HG03097 (cell line): ENCODE results near the gene TXLNA.

Experiments used
- ATAC-seq: cut with Tn5 transposase; IDR thresholded peaks from one replicate; pipeline ENCODE4 v1.9.1; 2021; ENCODE audit not compliant: unreplicated experiment, low FRiP score

Gene TXLNA

DNA sequence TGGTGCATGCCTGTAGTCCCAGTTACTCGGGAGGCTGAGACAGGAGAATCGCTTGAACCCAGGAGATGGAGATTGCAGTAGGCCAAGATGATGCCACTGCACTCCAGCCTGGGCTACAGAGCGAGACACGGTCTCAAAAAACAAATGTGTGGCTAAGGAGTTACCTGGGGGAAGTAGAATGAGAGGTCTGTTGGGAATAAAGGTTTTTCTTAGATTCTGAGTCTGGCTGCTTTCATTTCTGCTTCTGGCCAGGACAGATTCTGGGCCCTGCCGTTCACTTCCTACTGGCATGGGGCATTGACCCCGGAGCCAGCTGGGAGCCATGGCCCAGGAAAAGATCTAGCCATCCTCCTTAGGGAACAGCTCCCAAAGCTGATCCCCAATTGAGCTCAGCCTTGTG, 29.0 kb downstream of the TXLNA start:
- no peak for ATAC-seq

GRCh38 chr1:32208891-32209328, 29.4 kb downstream of the TXLNA start, which contains the start of gene DCDC2B:
TSS of gene DCDC2B (plus strand) at chr1:32209089. CDS start at chr1:32209094, 5 bp downstream.
- ATAC-seq, result no peak

DNA sequence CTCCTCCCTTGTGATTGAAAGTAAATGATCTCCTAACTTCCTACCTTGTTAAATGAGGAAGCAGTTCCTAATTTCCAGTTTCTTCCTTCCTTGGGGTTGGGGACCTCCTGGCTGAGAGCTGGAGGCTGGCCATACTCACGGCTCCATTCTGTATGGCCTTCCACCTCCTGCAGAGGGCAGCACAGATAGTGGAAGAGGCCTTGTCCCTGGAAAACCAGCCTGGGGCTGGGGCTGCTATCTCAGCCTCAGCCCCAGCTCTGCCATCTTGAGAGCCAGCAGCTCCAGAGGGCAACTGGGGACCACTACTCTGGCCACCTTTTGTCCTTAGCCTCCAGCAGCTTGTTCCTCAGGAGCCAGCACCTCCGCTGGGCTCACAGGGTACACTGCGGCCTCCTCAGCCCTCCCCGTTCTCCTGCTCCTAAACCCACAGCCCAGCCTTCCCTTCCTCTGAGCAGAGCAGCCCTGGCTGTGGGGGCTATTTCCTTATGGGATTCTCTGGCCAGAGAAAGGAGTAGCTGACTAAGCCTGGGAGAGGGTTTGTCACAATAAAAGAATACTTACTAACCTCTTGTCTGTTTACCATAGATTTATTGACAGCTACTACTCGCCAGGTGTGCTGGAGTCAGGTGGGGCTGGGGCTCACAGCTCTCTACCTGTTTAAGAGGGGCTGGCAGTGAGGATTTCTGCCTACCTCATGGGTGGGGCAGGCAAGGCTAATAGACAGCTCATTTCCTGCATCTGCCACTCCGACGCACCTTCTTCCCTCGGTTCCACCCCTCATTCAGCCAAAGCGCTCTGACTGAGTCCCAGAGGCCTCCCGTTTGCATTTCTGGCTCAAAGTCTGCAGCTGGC, 36.4 kb downstream of the TXLNA start:
- ATAC-seq, result no peak

GRCh38 chr1:32216566-32216965, 37.1 kb downstream of the TXLNA start:
- ATAC-seq, result no peak

DNA sequence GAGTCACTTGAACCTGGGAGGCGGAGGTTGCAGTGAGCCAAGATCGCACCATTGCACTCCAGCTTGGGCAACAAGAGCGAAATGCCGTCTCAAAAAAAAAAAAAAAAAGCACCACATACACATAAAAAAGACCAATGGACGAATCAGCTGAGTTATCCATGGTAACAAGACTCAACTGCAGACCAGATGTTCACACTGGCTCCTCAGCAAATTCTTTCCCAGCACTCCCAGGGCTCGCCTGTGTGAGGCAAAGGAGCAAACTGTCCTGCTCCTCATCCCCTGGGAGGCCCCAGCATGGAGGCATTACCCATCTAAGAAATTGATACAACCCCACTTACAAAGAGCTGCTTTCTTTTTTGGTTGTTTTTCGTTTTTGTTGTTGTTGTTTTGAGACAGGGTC, 39.5 kb downstream of the TXLNA start:
- ATAC-seq, result no peak

- no peak for ATAC-seq
Observed at GRCh38 chr1:32220746-32221580, 41.5 kb downstream of the TXLNA start.

GRCh38 chr1:32221581-32221979, 42.1 kb downstream of the TXLNA start:
- no peak for ATAC-seq

DNA sequence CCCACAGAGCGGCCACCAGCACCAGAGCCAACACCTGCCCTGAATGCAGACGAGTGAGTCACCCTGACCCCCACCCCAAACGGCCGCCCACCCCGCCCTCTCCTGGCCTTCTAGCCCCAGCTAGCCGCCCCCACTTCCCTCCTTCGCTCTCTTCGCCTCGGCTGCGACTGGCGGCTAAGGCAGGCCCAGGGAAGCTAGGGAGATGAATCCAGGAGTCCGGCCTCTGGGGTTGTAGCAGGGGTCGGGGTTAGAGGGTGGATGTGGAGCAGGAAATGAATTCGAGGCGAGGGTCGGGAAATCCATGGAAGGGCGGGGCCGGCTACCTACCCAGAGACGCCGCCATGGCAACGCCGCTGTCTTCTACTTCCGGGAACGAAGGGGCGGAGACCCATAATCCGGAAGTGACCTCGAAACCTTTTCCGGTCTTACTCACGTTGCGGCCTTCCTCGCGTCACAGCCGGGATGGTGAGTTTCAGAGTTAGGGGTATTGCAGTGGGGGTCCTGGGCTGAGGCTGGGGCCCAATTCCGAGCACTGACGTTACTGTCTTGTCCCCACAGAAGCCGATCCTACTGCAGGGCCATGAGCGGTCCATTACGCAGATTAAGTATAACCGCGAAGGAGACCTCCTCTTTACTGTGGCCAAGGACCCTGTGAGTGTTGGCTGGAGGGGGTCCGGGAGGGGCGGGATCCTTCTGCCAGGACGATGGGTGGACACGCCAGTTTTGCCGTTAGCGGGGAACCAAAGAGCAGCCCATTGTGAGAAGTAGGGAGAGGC, 42.7 kb downstream of the TXLNA start, which contains the start of the genes EIF3I and TMEM234:
EIF3I (plus strand) TSS at position 428 of the 776 bp plus-strand sequence; CDS start at position 463, 35 bp downstream.
TMEM234 (minus strand) TSS at position 374 of the 776 bp plus-strand sequence; CDS start at position 343, 31 bp downstream.
- ATAC-seq, result peak; percentile 83

GRCh38 chr1:32223683-32224082, 44.2 kb downstream of the TXLNA start:
- no peak for ATAC-seq

DNA sequence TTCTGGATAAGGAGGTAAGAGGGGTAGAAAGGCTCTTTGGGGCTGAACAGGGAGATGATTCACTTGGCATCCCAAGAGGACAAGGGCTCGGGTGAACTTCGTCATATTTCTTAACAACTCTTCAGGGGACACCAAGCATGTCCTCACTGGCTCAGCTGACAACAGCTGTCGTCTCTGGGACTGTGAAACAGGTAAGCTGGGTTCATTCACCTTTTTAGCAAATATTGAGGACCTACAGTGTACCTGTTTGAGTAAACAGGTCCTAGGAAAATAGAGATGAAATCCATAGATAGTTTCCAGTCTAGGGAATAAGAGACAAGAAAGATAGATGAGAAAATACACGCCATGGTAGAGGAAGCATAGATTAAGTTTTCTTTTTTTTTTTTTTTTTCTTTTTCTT, 44.8 kb downstream of the TXLNA start:
- no peak for ATAC-seq

DNA sequence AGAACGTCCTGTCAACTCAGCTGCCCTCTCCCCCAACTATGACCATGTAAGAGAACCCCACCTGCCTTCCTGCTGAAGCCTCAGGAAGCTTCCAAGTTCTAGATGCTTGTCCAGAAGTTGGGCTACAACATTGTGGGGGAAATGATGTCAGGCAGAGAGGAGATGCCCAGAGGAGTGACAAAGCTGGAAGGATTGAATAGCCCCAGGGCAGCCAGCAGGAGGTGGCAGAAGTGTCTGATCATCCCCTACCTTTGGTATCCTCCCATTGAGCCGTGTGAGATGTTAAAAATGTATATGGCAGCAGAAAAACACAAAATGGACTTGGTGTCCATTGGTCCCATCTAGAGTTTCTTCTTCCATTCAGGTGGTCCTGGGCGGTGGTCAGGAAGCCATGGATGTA, 49.3 kb downstream of the TXLNA start:
- ATAC-seq, result no peak

GRCh38 chr1:32231843-32232432, 52.5 kb downstream of the TXLNA start:
- no peak for ATAC-seq

DNA sequence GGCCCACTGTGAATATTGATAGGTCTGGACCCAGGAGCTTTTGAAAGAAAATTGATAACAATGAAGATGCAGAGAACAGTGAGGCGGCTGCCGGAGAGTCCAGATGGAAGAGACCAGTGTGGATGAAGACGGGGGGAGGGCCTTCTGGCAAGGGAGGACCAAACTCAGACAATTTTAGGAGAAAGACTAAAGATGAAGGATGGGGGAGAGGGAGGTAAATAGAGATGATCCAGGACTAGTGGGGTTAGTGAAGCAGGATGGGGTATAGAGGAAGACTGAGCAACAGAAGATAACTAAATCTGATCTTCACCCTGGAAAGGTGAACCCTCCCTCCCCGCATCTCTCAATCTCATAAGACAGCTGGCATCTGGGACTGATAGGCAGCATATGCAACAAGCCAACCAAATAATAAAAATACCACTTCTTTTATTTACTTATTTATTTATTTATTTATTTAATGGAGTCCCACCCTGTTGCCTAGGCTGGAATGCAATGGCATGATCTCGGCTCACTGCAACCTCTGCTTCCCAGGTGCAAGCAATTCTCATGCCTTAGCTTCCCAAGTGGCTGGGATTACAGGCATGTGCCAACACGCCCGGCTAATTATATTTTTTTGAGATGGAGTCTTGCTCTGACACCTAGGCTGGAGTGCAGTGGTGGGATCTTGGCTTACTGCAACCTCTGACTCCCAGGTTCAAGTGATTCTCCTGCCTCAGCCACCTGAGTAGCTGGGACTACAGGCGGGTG, 53.3 kb downstream of the TXLNA start:
- no peak for ATAC-seq

GRCh38 chr1:32234792-32235191, 55.3 kb downstream of the TXLNA start:
- ATAC-seq, result no peak

- no peak for ATAC-seq
Observed at GRCh38 chr1:32239337-32239736, 59.9 kb downstream of the TXLNA start.

DNA sequence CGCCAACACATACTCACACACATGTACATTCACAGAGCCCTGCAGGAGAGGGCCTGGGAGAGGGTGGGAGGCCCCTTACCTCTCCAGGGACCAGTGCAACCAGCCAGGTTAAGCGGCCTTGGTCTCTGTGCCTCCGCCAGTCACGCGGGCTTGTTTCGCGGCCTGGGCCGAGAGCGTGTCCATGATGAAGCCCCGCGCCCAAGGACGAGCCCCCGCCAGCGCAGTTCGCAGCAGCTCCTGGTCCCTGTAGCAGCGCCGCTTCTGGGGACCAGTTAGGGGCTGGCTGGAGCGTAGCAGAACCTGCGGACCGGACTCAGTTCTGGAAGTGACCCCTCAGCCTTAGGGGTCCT, 60.3 kb downstream of the TXLNA start:
- ATAC-seq, result no peak

- no peak for ATAC-seq
Observed at GRCh38 chr1:32240140-32240951, 60.9 kb downstream of the TXLNA start.

DNA sequence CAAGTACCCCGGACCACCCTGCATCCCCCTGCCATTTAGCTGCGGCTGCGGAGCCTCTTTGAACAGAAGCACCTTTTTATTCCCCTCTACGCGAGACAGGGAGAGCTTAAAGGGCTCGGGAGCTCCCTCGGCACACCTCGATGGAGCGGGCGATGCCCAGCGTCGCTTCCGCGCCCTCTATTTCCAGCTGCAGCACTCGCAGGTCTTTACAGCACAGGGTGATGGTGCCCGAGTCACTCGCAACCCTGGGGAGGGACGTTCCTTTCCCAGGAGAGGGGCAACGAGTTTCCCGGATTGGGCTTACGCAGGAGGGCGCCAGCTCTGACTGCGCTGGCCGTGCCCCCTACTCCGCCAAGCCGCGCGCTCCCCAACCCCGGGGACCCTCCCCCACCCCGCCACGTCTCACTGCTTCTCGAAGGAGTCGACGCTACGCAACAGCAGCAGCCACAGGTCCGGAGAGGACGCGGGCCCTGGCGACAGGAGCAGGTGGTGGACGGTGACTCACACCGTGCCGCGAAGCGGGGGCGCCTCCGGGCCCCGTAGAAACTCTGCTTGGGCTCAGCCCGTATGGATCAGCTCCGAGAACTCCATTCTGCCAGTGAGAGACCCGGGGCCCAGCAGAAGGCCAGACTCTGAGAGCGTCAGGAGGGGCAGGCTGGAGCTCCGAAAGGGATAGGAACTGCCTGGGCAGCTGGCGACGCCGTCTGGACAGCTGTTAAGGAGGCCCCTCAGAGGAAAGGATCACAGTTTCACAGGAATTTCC, 61.7 kb downstream of the TXLNA start:
- no peak for ATAC-seq
